Fibroblast of lung (primary cell): ENCODE data around the gene RTBDN. TPM values are rescaled to one million over a fixed set of nuclear protein-coding genes. Genes with fewer than 3 reads are reported as not detected.

Experiments used
- DNase-seq, 2 donors: peaks; one replicate each; pipeline versions ENCODE4 v3.0.0 to v3.0.0-alpha.2; 2010; ENCODE audit warnings: low read depth in 2 of 2
- H2AFZ ChIP-seq: 2 replicates; pipeline ENCODE4 v1.5.1; 2012; ENCODE audit warnings: low read length, control low read depth, inconsistent platforms
- H3K27ac ChIP-seq: 2 replicates; pipeline ENCODE4 v1.5.1; 2011; ENCODE audit warnings: low read length, control low read depth; ENCODE audit not compliant: insufficient read depth
- H3K27me3 ChIP-seq: 2 replicates; pipeline ENCODE4 v1.5.1; 2011; ENCODE audit warnings: mild to moderate bottlenecking, low read length; ENCODE audit not compliant: control insufficient read depth, insufficient read depth
- H3K36me3 ChIP-seq: 2 replicates; pipeline ENCODE4 v1.5.1; 2011; ENCODE audit warnings: low read length; ENCODE audit not compliant: control insufficient read depth, insufficient read depth
- H3K4me1 ChIP-seq: 2 replicates; pipeline ENCODE4 v1.5.1; 2011; ENCODE audit warnings: low read length; ENCODE audit not compliant: control insufficient read depth, insufficient read depth; ENCODE audit errors: extremely low read depth
- H3K4me2 ChIP-seq: 2 replicates; pipeline ENCODE4 v1.5.1; 2011; ENCODE audit warnings: low read length, control low read depth; ENCODE audit not compliant: insufficient read depth; ENCODE audit errors: extremely low read depth
- H3K4me3 ChIP-seq, 4 experiments: fragments of 200-600 bp in 1 of 4; sonication (generic) in 1 of 4; replicated peaks in 1 of 4; 2 replicates each; pipeline ENCODE4 v1.5.1; 2011 to 2016; ENCODE audit warnings: low read length in 4 of 4, low read depth in 3 of 4, mild to moderate bottlenecking in 3 of 4, control low read depth in 2 of 4, inconsistent platforms in 1 of 4, mixed read lengths in 1 of 4; ENCODE audit not compliant: insufficient read depth in 1 of 4; ENCODE audit errors: control extremely low read depth in 1 of 4
- H3K79me2 ChIP-seq: 2 replicates; pipeline ENCODE4 v1.5.1; 2012; ENCODE audit warnings: mild to moderate bottlenecking, low read length, inconsistent platforms; ENCODE audit not compliant: control insufficient read depth, insufficient read depth
- H3K9ac ChIP-seq: 2 replicates; pipeline ENCODE4 v1.5.1; 2011; ENCODE audit warnings: mild to moderate bottlenecking, low read length, control low read depth; ENCODE audit not compliant: insufficient read depth
- H3K9me3 ChIP-seq: 2 replicates; pipeline ENCODE4 v1.5.1; 2012; ENCODE audit warnings: low read depth, low read length; ENCODE audit not compliant: control insufficient read depth, insufficient read depth
- H4K20me1 ChIP-seq: 2 replicates; pipeline ENCODE4 v1.5.1; 2011; ENCODE audit warnings: low read length; ENCODE audit not compliant: control insufficient read depth, insufficient read depth; ENCODE audit errors: extremely low read depth
- CTCF ChIP-seq, 2 donors: IDR thresholded peaks in 1 of 2; conservative IDR thresholded peaks in 1 of 2; 1 replicate in 1 of 2; 2 replicates in 1 of 2; pipeline ENCODE4 v1.5.1; 2011 to 2012; ENCODE audit warnings: low read length in 2 of 2, control low read depth in 1 of 2, inconsistent platforms in 1 of 2, low read depth in 1 of 2, mild to moderate bottlenecking in 1 of 2
- EZH2 ChIP-seq: IDR thresholded peaks from 2 replicates; pipeline ENCODE4 v1.5.1; 2012; ENCODE audit warnings: low read length, control low read depth, mild to moderate bottlenecking; ENCODE audit errors: missing control alignments
- polyA plus RNA-seq, 2 donors: library from polyadenylated mRNA; depleted of rRNA in 1 of 2; stranded (reverse) in 1 of 2; unstranded in 1 of 2; fragments of >200 nt; gene quantifications; 2 replicates each; pipeline ENCODE4 v1.2.1, GENCODE V29; 2011 to 2012; ENCODE audit warnings: missing spikeins in 1 of 2
- total RNA-seq: library from RNA; depleted of rRNA; stranded (reverse); fragments of >200 nt; gene quantifications from 2 replicates; pipeline ENCODE4 v1.2.1, GENCODE V29; 2014

Gene RTBDN
- total and polyA plus RNA-seq, 2 donors (not counting 1 experiment from before 2014, with no cell fraction given): not detected

GRCh38 chr19:12838182-12838885 is 4.0 kb upstream of the RTBDN start, which contains the start of gene MAST1:
MAST1 (plus strand) TSS chr19:12838515; CDS start chr19:12838573, 58 bp downstream.
- Histone ChIP-seq H3K9ac (no peak within 1 kb of the TSS), H3K79me2 (no peaks in the 10 kb centered on the region), H3K4me3 (peak within 1 kb of the TSS in 2 of 4 experiments; percentile 16 to 28), H3K4me1 (peaks cover 3% of the 10 kb centered on the region), H3K36me3 (no peaks in the 10 kb centered on the region), H4K20me1 (no peaks in the 10 kb centered on the region), H3K9me3 (no peaks in the 10 kb centered on the region), H3K27me3 (peaks cover 66% of the 10 kb centered on the region), H3K27ac (no peak within 1 kb of the TSS), H2AFZ (no peak within 1 kb of the TSS), H3K4me2 (peak within 1 kb of the TSS; percentile 35)
- DNase-seq: no peak
- TF ChIP-seq EZH2 (peak; percentile 87), CTCF (conservative IDR thresholded peaks at IDR 0.05 in 1 of 2, IDR thresholded peaks at IDR 0.05 in 1 of 2; ENCODE audit: low read depth in 1 of 2, low read length in 2 of 2) (no peak)

GRCh38 chr19:12837225-12837624 is 2.8 kb upstream of the RTBDN start:
- Histone ChIP-seq H3K4me3 (no peak overlapping the region), H3K4me2 (no peak overlapping the region), H3K9ac (no peak overlapping the region), H3K27me3 (peaks cover 71% of the 10 kb centered on the region), H4K20me1 (no peaks in the 10 kb centered on the region), H3K4me1 (peaks cover 3% of the 10 kb centered on the region), H3K9me3 (no peaks in the 10 kb centered on the region), H2AFZ (no peak overlapping the region), H3K36me3 (no peaks in the 10 kb centered on the region), H3K27ac (no peak overlapping the region), H3K79me2 (no peaks in the 10 kb centered on the region)
- DNase-seq: no peak
- no peak for TF ChIP-seq CTCF (conservative IDR thresholded peaks at IDR 0.05 in 1 of 2, IDR thresholded peaks at IDR 0.05 in 1 of 2; ENCODE audit: low read depth in 1 of 2, low read length in 2 of 2)
- no peak for TF ChIP-seq EZH2

GRCh38 chr19:12836529-12836863 is 2.1 kb upstream of the RTBDN start:
- Histone ChIP-seq H3K9ac (no peak overlapping the region), H3K27ac (no peak overlapping the region), H3K4me1 (peaks cover 3% of the 10 kb centered on the region), H3K79me2 (no peaks in the 10 kb centered on the region), H3K36me3 (no peaks in the 10 kb centered on the region), H4K20me1 (no peaks in the 10 kb centered on the region), H3K9me3 (no peaks in the 10 kb centered on the region), H2AFZ (no peak overlapping the region), H3K4me2 (no peak overlapping the region), H3K4me3 (no peak overlapping the region), H3K27me3 (peaks cover 67% of the 10 kb centered on the region)
- TF ChIP-seq CTCF (conservative IDR thresholded peaks at IDR 0.05 in 1 of 2, IDR thresholded peaks at IDR 0.05 in 1 of 2; ENCODE audit: low read depth in 1 of 2, low read length in 2 of 2) (no peak), EZH2 (peak; percentile 4)
- no peak for DNase-seq
